ENCODE data around the gene MRFAP1L1. TPM values are rescaled to one million over a fixed set of nuclear protein-coding genes. Genes with fewer than 3 reads are reported as not detected.

Gene MRFAP1L1
- total RNA-seq, 4 donors from 2014 or later = 38.2 to 54.2 (median 44.6) TPM

GRCh38 chr4:6732441-6733357 is 23.0 kb upstream of the MRFAP1L1 start:
- no peak for TF ChIP-seq CTCF (IDR thresholded peaks at IDR 0.05; ENCODE audit: low read depth)

DNA sequence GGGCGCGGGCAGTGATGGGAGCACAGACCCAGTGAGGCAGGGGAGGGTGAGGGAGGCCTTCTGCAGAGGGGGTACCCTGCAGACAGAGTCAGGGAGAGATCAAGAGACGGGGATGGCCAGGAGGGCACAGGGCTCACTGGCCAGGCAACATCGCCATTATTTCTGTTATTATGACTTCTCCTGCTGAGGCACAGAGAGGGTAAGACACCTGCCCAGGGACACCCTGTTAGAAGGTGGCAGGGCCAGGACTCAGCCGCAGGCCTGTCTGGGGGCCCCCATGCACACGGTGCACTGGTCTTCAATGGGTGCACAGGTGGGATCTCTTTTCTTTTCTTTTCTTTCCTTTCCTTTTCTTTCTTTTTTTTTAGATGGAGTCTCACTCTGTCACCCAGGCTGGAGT is 22.1 kb upstream of the MRFAP1L1 start:
- no peak for TF ChIP-seq CTCF (IDR thresholded peaks at IDR 0.05; ENCODE audit: low read depth)

- no peak for TF ChIP-seq CTCF (IDR thresholded peaks at IDR 0.05; ENCODE audit: low read depth)
These were observed 21.6 kb upstream of the MRFAP1L1 start for GRCh38 chr4:6731318-6731675.

DNA sequence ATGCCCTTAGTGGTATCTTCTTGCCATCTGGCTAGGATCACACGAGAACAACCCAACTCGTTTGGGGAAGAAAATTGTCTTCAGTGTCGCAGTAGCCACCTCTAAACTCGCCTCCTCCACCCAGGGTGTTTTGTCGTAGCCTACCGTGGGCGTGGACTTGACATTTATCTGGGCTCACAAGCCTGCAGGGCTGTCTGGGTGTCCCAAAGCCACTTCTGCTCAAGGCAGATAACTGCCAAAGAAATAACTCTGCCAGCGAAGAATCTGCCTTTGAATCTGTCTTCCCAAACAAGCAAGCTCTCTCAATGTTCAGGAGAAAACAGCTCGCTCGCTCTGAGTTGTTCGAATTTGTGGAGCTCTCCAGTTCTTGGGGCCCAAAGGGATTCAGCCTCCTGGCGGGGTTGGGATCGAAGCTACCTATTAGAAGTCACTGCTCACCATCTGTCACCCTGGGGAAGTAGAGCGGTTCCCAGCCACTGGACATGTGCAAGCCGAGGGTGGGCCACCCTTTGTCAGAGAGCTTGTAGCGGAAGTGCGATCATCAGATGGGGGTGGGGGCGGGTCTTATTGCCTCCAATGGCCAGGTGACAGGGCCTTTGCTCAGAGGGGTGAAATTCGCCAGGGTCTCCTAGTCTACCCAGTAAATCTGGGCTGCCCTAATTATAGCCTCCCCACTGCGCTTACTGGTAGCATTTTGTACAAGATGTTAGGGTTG is 21.1 kb upstream of the MRFAP1L1 start:
- no peak for TF ChIP-seq CTCF (IDR thresholded peaks at IDR 0.05; ENCODE audit: low read depth)

GRCh38 chr4:6728320-6729029 is 18.8 kb upstream of the MRFAP1L1 start:
- TF ChIP-seq CTCF (IDR thresholded peaks at IDR 0.05; ENCODE audit: low read depth) = no peak

DNA sequence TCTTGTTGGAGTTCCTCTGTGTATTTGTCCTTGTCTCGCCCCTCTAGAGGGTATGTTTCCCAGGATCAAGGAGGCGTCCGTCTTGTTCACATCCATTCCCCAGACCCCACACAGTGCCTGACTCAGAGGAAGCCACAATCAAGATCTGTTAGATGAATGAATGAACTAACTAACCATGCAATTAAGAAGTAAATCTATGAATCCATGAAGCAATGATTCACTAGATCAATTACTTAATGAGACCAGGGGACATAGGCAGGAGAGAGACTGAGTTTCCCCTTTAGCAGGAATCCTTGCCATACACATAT is 18.2 kb upstream of the MRFAP1L1 start:
- no peak for TF ChIP-seq CTCF (IDR thresholded peaks at IDR 0.05; ENCODE audit: low read depth)

Measured in subcutaneous adipose tissue (tissue), 4 donors.